Muscle of leg (tissue), 11 donors: Measurements from ENCODE around the gene HUNK. TPM values are rescaled to one million over a fixed set of nuclear protein-coding genes. Genes with fewer than 3 reads are reported as not detected.

Experiments
- DNase-seq: peaks from one replicate; pipeline ENCODE4 v3.0.0; 2013
- H3K27ac ChIP-seq: one replicate; pipeline ENCODE4 v1.5.1; 2013; ENCODE audit warnings: mild to moderate bottlenecking, low read length, control low read depth
- H3K27me3 ChIP-seq: one replicate; pipeline ENCODE4 v1.6.1; 2013; ENCODE audit warnings: low read length; ENCODE audit not compliant: control insufficient read depth, insufficient read depth
- H3K36me3 ChIP-seq: one replicate; pipeline ENCODE4 v1.6.1; 2013; ENCODE audit warnings: low read length; ENCODE audit not compliant: control insufficient read depth, insufficient read depth
- H3K4me1 ChIP-seq: one replicate; pipeline ENCODE4 v1.6.1; 2013; ENCODE audit warnings: low read length; ENCODE audit not compliant: control insufficient read depth, insufficient read depth
- H3K4me3 ChIP-seq: one replicate; pipeline ENCODE4 v1.5.1; 2013; ENCODE audit warnings: low read length, control low read depth
- H3K9me3 ChIP-seq: replicated peaks from 2 replicates; pipeline ENCODE4 v1.6.1; 2013; ENCODE audit warnings: low read depth, low read length; ENCODE audit not compliant: control insufficient read depth
- WGBS: methylation state at CpG from one replicate; pipeline ENCODE4 v1.1.5; 2013; ENCODE audit warnings: missing lambda C conversion rate; ENCODE audit not compliant: insufficient coverage; 5-methylcytosine and 5-hydroxymethylcytosine counted together
- polyA plus RNA-seq, 8 donors: library from polyadenylated mRNA; unstranded; fragments of 120-200 nt; gene quantifications; one replicate each; pipeline versions ENCODE4 v1.2.1 to v1.2.3, GENCODE V29; 2013; ENCODE audit warnings: inconsistent platforms in 1 of 8, low replicate concordance in 1 of 8; ENCODE audit not compliant: insufficient read length in 8 of 8, insufficient read depth in 1 of 8
- total RNA-seq: library from RNA; stranded (reverse); fragments of 120-200 nt; gene quantifications from one replicate; pipeline ENCODE4 v1.2.4, GENCODE V29; 2013

HUNK gene
- total and polyA plus RNA-seq, 9 donors = 3.9 to 11.8 (median 7.4) TPM

DNA sequence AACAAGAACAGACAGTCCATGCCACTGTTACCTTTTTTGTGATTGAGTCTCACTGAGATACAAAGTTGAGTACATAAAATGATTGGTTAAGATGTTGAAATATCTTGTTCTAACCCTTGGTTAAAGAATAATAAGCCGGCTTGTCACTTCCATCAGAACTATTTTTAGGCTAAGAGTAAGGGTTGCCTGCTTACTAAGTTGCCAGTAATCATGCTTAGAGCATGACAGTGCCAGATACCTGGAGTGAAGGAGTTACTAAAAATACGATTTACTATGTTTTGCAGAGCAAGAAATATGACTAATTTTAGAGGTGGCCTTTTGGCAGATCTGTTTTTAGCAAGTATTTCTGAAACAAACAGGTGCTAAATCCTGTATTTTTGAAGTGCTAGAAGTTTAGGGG is 6.0 kb downstream of the HUNK start:
- Histone ChIP-seq H3K27ac (no peak overlapping the region), H3K4me1 (peaks cover 51% of the 10 kb centered on the region), H3K27me3 (peaks cover 11% of the 10 kb centered on the region), H3K9me3 (no peaks in the 10 kb centered on the region), H3K36me3 (peaks cover 2% of the 10 kb centered on the region), H3K4me3 (no peak overlapping the region)
- no peak for DNase-seq
- 68% methylated on average over 2 of the region's 2 CpGs for WGBS

- H3K27ac ChIP-seq = no peak overlapping the region
- H3K4me3 ChIP-seq = no peak overlapping the region
- H3K4me1 ChIP-seq = peaks cover 49% of the 10 kb centered on the region
- no peaks in the 10 kb centered on the region for H3K9me3 ChIP-seq
- peak; percentile 69 for DNase-seq
- peaks cover 2% of the 10 kb centered on the region for H3K36me3 ChIP-seq
- 48% methylated on average over 9 of the region's 10 CpGs for WGBS
- H3K27me3 ChIP-seq = peaks cover 11% of the 10 kb centered on the region
Observed at GRCh38 chr21:31879241-31879650, 6.4 kb downstream of the HUNK start.

DNA sequence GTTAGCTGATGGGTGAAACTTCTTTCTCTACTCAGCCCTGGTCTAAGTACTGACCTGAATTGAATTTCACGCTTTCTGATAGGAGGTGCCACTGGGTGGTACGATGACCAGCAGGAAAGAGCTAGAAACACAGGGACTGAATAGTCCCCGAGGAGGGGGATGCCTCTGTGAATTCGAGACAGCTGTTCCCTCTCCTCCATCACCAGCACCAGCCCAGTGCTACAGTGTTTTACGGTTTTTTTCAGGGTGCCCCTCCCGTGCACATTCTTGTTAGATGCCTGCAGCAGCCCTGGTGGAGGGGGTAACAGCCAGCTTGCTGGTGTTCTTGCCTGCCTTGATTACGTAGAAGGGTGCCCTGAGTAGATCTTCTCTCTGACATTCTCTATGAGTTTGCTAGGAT is 7.1 kb downstream of the HUNK start:
- Histone ChIP-seq H3K27me3 (peaks cover 5% of the 10 kb centered on the region), H3K36me3 (peaks cover 2% of the 10 kb centered on the region), H3K27ac (peak overlapping the region; percentile 39), H3K4me3 (no peak overlapping the region), H3K4me1 (peaks cover 43% of the 10 kb centered on the region), H3K9me3 (no peaks in the 10 kb centered on the region)
- WGBS = 100% methylated on average over 1 of the region's 7 CpGs
- DNase-seq = peak; percentile 66

- H3K36me3 ChIP-seq = peaks cover 4% of the 10 kb centered on the region
- DNase-seq = no peak
- peak overlapping the region; percentile 22 for H3K27ac ChIP-seq
- peaks cover 34% of the 10 kb centered on the region for H3K4me1 ChIP-seq
- 74% methylated on average over 8 of the region's 8 CpGs for WGBS
- H3K4me3 ChIP-seq = no peak overlapping the region
- peaks cover 3% of the 10 kb centered on the region for H3K27me3 ChIP-seq
- no peaks in the 10 kb centered on the region for H3K9me3 ChIP-seq
Observed at GRCh38 chr21:31880816-31881215, 8.0 kb downstream of the HUNK start.

DNA sequence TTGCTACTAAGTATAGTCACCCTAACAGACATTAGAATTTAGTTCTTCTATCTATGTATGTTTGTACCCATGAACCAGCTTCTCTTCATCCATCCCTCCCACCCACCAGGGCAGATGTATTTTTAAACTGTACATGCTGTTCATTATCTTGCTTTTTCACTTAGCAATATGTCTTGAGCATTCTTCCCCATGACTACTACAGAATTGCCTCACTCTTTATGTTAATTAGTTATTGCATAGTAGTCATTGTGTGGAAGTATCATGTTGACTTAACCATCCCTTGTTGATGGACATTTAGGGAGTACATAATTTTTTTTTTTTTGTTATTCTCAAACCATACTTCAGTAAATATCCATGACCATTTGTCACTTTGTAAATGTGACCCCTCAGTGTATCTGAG is 9.9 kb downstream of the HUNK start:
- no peak overlapping the region for H3K4me3 ChIP-seq
- no peak for DNase-seq
- peaks cover 37% of the 10 kb centered on the region for H3K4me1 ChIP-seq
- H3K9me3 ChIP-seq = no peaks in the 10 kb centered on the region
- no peaks in the 10 kb centered on the region for H3K27me3 ChIP-seq
- peaks cover 2% of the 10 kb centered on the region for H3K36me3 ChIP-seq
- H3K27ac ChIP-seq = no peak overlapping the region

- H3K27me3 ChIP-seq = no peaks in the 10 kb centered on the region
- no peak for DNase-seq
- H3K4me3 ChIP-seq = no peak overlapping the region
- peaks cover 30% of the 10 kb centered on the region for H3K4me1 ChIP-seq
- peaks cover 2% of the 10 kb centered on the region for H3K36me3 ChIP-seq
- no peak overlapping the region for H3K27ac ChIP-seq
- WGBS = 94% methylated on average over 10 of the region's 11 CpGs
- no peaks in the 10 kb centered on the region for H3K9me3 ChIP-seq
Observed at GRCh38 chr21:31885146-31885545, 12.3 kb downstream of the HUNK start.

DNA sequence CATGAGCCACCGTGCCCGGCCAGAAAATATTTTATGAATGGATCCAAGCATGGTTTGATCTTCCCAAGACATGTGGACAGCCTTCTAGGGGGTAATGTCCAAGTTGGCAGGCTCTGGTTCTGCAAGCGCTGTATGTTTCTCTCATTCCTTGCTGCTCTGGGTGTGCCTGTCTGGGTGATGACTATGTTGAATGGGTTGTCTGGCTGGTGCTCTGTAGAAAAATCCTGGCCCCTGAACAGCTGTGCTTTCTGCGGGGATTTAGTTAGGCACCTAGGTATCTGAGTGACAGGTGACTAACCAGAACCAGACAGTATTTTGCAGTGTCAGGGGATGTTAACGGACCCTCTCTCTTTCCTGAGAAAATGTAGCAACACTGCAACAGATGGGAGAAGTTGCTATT is 14.1 kb downstream of the HUNK start:
- Histone ChIP-seq H3K27me3 (no peaks in the 10 kb centered on the region), H3K27ac (peak overlapping the region; percentile 16), H3K9me3 (no peaks in the 10 kb centered on the region), H3K4me3 (no peak overlapping the region), H3K36me3 (peaks cover 2% of the 10 kb centered on the region), H3K4me1 (peaks cover 13% of the 10 kb centered on the region)
- no peak for DNase-seq
- WGBS = 30% methylated on average over 4 of the region's 5 CpGs

DNA sequence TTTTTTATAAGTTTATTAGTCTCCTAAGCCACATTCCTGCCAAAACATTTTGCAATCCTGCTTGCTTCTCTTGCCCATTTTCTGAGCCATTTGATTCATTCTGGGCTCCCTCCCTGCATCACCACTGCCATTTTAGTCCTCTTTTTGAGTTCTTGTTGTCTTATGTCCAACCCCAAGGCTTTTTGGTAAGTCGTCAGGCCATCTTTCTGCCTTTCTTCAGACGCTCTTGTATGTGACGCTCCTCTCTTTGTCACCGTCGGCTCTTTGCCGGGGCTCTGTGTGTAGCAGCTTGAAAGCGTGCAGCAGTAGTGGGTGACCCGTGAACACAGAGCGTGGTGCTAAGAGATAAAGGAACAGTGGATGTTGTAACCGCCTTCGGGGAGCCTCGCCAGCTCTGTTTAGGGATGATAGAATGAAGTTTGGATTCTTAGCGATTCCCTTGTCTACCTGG is 14.6 kb downstream of the HUNK start:
- Histone ChIP-seq H3K27ac (no peak overlapping the region), H3K9me3 (no peaks in the 10 kb centered on the region), H3K4me3 (no peak overlapping the region), H3K36me3 (peaks cover 2% of the 10 kb centered on the region), H3K4me1 (peaks cover 12% of the 10 kb centered on the region), H3K27me3 (no peaks in the 10 kb centered on the region)
- peak; percentile 92 for DNase-seq
- 45% methylated on average over 9 of the region's 13 CpGs for WGBS

GRCh38 chr21:31888936-31889371 is 16.1 kb downstream of the HUNK start:
- Histone ChIP-seq H3K4me1 (peaks cover 18% of the 10 kb centered on the region), H3K27me3 (no peaks in the 10 kb centered on the region), H3K27ac (peak overlapping the region; percentile 25), H3K36me3 (peaks cover 2% of the 10 kb centered on the region), H3K4me3 (no peak overlapping the region), H3K9me3 (no peaks in the 10 kb centered on the region)
- WGBS = 0% methylated on average over 1 of the region's 8 CpGs
- peak; percentile 66 for DNase-seq

GRCh38 chr21:31889460-31889859 is 16.6 kb downstream of the HUNK start:
- Histone ChIP-seq H3K36me3 (peaks cover 2% of the 10 kb centered on the region), H3K9me3 (no peaks in the 10 kb centered on the region), H3K27me3 (no peaks in the 10 kb centered on the region), H3K4me3 (no peak overlapping the region), H3K4me1 (peaks cover 22% of the 10 kb centered on the region), H3K27ac (no peak overlapping the region)
- DNase-seq = no peak
- WGBS = no CpG with 5 or more reads among the region's 2 CpGs

DNA sequence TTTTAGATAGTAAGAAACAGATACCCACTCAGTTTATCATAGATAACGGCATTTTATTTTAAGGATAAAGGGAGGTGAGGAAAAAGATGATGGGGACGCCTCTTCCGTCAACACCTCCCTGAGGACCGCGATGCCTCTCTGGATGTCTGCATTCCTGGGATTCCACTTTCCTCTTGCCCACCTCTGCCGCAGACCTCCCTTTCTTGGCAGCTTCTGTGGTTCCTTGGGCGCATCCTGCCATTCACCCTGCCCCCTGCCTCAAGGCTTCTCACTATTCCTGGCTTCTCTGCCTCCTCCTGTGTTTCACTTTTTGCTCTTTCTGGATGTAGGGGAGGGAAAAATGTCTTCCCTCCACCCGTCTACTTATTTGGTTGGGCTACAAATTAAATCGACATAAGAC is 19.9 kb downstream of the HUNK start:
- peaks cover 37% of the 10 kb centered on the region for H3K4me1 ChIP-seq
- no peaks in the 10 kb centered on the region for H3K36me3 ChIP-seq
- H3K9me3 ChIP-seq = no peaks in the 10 kb centered on the region
- H3K4me3 ChIP-seq = no peak overlapping the region
- no peak for DNase-seq
- H3K27ac ChIP-seq = no peak overlapping the region
- WGBS = 80% methylated on average over 1 of the region's 9 CpGs
- H3K27me3 ChIP-seq = no peaks in the 10 kb centered on the region
